Retinal pigment epithelial cell (primary cell): Measurements from ENCODE around the gene MYBPC1.
"Not testable (repeated sequence)": the region's sequence is repeated elsewhere in the genome, so short reads cannot be mapped to it uniquely, and the experiment has no call there.

ENCODE experiments used
- DNase-seq: peaks from one replicate; pipeline ENCODE4 v3.0.0-alpha.2; 2010; ENCODE audit warnings: low read depth
- H3K4me3 ChIP-seq: 2 replicates; pipeline ENCODE4 v1.5.1; 2011; ENCODE audit warnings: mild to moderate bottlenecking, low read length, control low read depth, moderate library complexity
- TF ChIP-seq, protein P1 (sequence below): conservative IDR thresholded peaks from 2 replicates; pipeline ENCODE4 v1.5.1; 2011; ENCODE audit warnings: low read depth, low read length, control low read depth, inconsistent platforms

The MYBPC1 gene

DNA sequence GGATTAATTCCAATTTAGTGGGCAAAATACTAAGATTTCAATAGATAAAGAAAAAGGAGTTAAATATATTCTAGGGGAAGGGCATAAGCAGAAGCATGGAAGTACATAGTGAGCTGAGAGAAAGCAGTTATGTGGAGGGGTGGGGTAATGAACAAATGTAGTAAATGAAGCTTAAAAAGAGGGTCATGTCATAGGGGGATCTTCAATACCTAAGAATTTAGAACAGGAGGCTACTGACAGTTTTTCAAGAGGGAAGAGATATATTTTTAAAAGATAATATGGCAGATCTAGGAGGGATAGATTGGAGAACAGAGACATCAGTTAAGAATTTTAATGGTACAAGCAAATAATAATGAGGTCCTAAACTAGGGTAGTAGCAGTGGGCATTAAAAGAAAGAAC lies 135.1 kb downstream of the MYBPC1 start:
- TF ChIP-seq, protein P1, sequence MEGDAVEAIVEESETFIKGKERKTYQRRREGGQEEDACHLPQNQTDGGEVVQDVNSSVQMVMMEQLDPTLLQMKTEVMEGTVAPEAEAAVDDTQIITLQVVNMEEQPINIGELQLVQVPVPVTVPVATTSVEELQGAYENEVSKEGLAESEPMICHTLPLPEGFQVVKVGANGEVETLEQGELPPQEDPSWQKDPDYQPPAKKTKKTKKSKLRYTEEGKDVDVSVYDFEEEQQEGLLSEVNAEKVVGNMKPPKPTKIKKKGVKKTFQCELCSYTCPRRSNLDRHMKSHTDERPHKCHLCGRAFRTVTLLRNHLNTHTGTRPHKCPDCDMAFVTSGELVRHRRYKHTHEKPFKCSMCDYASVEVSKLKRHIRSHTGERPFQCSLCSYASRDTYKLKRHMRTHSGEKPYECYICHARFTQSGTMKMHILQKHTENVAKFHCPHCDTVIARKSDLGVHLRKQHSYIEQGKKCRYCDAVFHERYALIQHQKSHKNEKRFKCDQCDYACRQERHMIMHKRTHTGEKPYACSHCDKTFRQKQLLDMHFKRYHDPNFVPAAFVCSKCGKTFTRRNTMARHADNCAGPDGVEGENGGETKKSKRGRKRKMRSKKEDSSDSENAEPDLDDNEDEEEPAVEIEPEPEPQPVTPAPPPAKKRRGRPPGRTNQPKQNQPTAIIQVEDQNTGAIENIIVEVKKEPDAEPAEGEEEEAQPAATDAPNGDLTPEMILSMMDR: no peak
- H3K4me3 ChIP-seq: no peak overlapping the region
- DNase-seq: no peak

DNA sequence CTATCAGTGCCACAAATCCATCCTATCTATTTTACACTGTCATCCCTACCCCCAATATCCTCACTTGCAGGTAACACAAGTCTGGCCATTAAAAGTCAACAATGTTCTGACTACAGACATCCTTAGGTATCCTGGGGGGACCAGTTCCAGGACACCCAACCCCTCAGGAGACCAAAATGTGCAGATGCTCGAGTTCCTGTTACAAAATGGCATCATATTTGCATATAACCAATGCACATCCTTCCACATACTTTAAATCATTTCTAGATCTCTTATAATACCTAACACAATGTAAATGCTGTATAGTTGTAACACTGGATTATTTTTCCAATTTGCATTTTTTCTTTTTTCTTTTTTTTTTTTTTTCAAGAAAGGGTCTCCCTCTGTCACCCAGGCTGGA lies 137.5 kb downstream of the MYBPC1 start:
- no peak for DNase-seq
- TF ChIP-seq, protein P1: no peak

DNA sequence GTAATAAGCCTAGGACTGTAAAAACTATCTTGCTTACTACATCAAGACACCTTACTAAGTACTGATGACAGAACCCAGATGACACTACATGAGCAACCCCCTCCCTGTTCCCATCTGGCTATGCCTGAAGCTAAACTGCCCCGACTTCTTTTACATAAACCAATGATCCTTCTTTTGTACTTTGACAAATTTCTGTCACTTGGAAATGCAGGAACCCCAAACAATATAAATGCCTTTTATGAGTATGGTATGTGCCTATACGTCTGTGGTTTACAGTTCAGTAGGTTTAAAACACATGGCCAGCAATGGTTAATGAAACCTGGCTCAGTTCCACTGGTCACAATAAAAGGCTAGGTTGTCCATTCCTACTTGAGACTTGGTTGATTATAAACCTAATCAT lies 138.4 kb downstream of the MYBPC1 start:
- no peak for DNase-seq
- no peak overlapping the region for H3K4me3 ChIP-seq
- TF ChIP-seq, protein P1: no peak

More for the DNA sequence above, 137.5 kb downstream of the MYBPC1 start:
- H3K4me3 ChIP-seq: no peak overlapping the region

DNA sequence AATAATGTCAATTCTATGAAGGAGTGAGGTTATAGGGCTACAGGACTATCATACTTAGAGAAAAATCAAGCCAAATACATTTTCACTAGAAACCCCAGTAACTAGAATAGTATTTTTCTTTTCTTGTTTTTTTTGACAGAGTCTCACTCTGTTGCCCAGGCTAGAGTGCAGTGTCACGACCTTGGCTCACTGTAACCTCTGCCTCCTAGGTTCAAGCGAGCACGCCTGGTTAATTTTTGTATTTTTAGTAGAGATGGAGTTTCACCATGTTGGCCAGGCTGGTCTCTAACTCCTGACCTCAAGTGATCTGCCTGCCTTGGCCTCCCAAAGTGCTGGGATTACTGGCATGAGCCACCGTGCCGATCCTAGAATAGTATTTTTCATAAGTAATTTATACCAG lies 139.7 kb downstream of the MYBPC1 start:
- H3K4me3 ChIP-seq, DNase-seq: not testable (repeated sequence)
